ENCODE data around the gene TP53TG5. TPM values are rescaled to one million over a fixed set of nuclear protein-coding genes. Genes with fewer than 3 reads are reported as not detected.
A peak's percentile ranks its signal among the peaks of the same experiment; 100 is the strongest.

TP53TG5 gene
- polyA plus RNA-seq (ENCODE audit: insufficient read depth in 1 of 5, insufficient read length in 5 of 5, low replicate concordance in 1 of 5), result 1 to 10 TPM; 1.2 to 2.1 (median 1.5) TPM
- long read RNA-seq, donor 1, result 0 reads
- long read RNA-seq, donor 2, partial matches to known transcripts, result 26 of 40 reads
- long read RNA-seq, donor 2, other reads (novel, unspliced or antisense), result 14 of 40 reads
- long read RNA-seq, donor 3, result 0 reads
- long read RNA-seq, donor 4, partial matches to known transcripts, result 28 of 43 reads
- long read RNA-seq, donor 4, other reads (novel, unspliced or antisense), result 15 of 43 reads
- long read RNA-seq, donor 5, result 0 reads
- long read RNA-seq, donor 6, result 0 reads
- long read RNA-seq, donor 7, partial matches to known transcripts, result 196 of 196 reads
- long read RNA-seq, donor 7, other reads (novel, unspliced or antisense), result 0 of 196 reads
- long read RNA-seq, donor 8, result 0 reads

DNA sequence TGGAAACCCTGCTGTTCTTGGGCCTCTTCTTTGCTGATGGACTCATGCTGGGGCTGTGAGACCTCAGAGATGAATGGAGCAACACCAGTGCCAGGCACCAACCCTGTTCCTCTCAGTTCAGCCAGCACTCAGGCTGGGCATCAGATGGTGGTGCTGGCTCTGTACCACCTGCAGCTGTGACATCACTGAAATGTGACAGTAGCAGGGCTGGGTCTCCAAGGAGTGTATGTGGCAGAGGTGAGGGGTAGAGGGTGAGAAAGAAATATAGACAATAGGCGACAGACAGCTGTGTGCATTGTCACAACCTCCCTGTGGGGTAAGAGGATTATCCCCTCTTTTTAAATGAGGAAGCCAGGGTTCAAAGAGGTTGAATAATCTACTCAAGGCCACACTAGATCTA lies at the start of gene TP53TG5:
Gene TP53TG5 (minus strand): TSS at position 135 of the 400 bp plus-strand sequence. CDS start 89 bp downstream, at position 46.
- DNase-seq, result no peak

- DNase-seq, result no peak
Measured at GRCh38 chr20:45427236-45428149, 49.4 kb upstream of the TP53TG5 start.

DNA sequence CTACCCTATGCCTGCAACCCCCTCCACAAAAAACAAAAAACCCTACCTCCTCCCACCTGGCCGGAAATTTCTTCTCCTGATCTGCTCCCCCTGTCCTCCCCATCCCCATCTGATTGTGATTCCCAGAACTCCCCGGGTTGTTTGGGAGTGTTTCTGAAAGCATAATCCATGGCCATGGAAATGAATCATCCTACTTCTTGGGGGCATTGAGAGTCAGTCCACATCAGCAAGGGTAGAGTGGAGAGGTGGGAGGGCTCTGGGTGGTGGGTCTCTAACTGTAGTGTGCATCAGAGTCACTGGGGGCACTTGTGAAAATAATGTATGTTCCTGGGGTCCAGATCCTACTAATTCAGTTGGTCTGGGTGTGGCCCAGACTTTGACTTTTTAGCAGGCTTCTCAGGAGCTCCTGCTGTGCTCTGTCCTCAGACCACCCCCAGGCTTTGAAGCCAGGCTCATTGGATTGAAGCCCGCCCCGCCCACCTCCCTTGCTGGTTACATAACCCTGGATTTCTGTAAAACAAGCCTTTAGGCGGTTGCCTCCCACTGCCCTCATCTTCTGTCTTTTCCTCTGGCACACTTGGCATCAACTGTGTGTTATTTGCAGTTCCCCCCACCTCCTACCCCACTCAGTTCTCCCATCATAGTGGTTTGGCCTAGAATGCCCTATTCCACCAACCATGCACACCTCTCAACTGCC lies 48.3 kb upstream of the TP53TG5 start:
- no peak for DNase-seq

DNA sequence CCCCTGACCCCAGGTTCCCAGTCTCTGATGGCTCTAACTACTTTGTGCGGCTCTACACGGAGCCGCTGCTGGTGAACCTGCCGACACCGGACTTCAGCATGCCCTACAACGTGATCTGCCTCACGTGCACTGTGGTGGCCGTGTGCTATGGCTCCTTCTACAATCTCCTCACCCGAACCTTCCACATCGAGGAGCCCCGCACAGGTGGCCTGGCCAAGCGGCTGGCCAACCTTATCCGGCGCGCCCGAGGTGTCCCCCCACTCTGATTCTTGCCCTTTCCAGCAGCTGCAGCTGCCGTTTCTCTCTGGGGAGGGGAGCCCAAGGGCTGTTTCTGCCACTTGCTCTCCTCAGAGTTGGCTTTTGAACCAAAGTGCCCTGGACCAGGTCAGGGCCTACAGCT lies 47.4 kb upstream of the TP53TG5 start:
- no peak for DNase-seq

GRCh38 chr20:45423700-45424099 lies 45.6 kb upstream of the TP53TG5 start:
- DNase-seq, result no peak

GRCh38 chr20:45420125-45420524 lies 42.0 kb upstream of the TP53TG5 start:
- no peak for DNase-seq

GRCh38 chr20:45419188-45420091 lies 41.3 kb upstream of the TP53TG5 start:
- DNase-seq, result no peak

DNA sequence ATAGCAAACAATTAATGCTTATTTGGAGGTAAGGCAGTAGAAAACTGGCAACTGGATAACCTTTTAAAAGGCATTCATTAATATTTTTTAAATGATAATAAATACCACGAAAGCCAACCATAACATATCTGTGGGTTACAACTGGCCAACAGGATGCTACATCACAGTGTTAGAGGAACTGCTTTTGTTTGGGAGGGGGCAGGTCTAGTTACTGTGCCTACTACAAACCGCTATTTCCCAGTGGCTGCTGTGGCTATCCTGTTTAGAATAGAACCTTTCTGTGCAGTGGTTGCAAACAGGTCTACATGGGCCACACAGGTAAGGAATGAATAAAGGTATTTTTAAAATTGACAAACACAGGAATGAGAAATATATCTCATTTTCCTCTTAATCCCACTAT lies 38.8 kb upstream of the TP53TG5 start:
- no peak for DNase-seq

DNA sequence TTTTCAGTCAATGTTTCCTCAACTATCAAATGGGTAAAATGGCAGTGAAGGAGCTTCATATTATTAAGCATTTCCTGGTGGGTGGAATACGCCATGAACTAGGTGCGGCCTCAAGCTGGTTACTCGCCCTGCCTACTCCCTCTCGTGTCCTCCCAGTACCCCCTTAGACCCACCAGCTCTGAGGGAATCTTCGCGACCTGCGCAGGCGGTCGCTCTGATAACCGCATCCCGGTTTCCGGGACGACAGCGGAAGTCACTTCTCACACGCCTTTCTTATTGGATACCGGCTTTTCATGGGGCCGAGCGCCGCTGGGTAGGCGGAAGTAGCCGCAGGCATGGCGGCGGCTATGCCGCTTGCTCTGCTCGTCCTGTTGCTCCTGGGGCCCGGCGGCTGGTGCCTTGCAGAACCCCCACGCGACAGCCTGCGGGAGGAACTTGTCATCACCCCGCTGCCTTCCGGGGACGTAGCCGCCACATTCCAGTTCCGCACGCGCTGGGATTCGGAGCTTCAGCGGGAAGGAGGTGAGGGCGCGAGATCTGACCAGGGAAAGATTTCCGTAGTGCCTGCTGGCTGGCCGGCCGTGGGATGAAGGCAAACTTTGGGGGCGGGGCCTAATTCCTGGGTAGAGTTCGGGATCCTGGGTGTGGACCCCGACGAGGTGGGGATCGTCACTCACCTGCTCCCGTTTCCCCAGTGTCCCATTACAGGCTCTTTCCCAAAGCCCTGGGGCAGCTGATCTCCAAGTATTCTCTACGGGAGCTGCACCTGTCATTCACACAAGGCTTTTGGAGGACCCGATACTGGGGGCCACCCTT lies 37.9 kb upstream of the TP53TG5 start, which contains the start of gene PIGT:
Gene PIGT (plus strand): TSS at position 320 of the 816 bp plus-strand sequence. CDS start 16 bp downstream, at position 336.
- DNase-seq, result peak; percentile 71 to 80

DNA sequence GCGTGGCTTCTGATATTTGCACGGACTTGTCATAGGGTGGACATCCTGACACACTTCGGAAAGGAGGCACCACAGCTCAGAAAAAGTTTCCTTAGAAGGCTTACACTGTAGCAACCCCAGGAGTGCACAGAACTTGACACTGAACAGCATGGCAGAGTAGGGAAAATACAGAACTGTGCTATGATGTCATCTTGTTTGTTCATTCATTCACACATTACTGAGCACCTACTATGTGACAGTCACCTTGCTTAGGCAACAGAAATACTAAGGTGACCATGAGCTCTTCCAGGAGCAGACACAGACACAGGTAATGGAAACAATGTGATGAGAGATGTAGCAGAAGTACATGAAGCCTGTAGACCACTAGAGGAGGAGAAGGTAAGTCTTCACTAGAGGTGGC lies 35.4 kb upstream of the TP53TG5 start:
- DNase-seq, result no peak

DNA sequence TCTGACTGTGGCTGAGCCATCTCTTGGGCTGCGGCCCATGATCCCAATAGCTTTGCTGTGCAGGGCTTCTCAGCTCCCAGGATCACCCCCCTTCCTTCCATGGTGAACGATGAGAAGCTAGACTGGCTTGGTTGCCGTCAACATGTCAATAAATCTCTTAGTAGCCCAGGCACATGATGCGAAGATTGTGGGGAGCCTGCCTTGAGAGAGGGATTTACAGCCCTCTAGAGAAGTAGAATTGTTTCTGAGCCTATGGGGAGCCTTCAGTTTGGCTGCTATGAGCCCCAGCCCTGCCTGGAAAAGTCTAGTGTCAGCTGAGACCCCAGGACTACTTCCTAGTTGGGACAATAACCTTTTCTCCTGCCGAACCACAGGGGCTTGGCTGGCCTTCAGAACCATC lies 34.5 kb upstream of the TP53TG5 start:
- no peak for DNase-seq

GRCh38 chr20:45410887-45411286 lies 32.8 kb upstream of the TP53TG5 start:
- DNase-seq, result no peak

GRCh38 chr20:45409521-45410272 lies 31.6 kb upstream of the TP53TG5 start:
- no peak for DNase-seq

DNA sequence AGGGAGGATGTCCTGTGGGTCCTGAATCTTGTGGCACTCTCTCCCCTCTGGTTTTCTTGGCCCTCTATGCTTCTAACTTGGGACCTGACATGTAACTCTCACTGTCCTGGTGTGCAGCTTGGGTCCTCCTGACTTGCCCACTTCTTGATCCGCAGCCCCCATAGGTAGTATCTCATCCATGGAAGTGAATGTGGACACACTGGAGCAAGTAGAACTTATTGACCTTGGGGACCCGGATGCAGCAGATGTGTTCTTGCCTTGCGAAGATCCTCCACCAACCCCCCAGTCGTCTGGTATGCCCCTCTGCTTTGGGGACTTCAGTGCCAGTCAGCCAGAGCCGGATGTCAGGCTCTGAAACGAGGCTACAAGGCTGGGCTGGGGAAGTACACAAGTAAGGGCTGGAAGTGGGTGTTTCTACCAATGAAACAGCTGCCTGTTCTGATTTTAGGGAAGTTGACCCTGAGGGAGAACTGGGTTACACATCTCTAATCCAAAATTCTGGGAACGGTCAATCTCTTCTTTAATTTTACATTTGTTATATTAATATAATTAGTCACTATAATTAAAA lies 30.6 kb upstream of the TP53TG5 start:
- DNase-seq, result no peak

- DNase-seq, result no peak
Measured at GRCh38 chr20:45407783-45408645, 29.9 kb upstream of the TP53TG5 start, which contains the start of gene DBNDD2. Gene DBNDD2, plus strand, starts transcription at chr20:45408289. Its CDS starts 179 bp downstream, at chr20:45408468.

DNA sequence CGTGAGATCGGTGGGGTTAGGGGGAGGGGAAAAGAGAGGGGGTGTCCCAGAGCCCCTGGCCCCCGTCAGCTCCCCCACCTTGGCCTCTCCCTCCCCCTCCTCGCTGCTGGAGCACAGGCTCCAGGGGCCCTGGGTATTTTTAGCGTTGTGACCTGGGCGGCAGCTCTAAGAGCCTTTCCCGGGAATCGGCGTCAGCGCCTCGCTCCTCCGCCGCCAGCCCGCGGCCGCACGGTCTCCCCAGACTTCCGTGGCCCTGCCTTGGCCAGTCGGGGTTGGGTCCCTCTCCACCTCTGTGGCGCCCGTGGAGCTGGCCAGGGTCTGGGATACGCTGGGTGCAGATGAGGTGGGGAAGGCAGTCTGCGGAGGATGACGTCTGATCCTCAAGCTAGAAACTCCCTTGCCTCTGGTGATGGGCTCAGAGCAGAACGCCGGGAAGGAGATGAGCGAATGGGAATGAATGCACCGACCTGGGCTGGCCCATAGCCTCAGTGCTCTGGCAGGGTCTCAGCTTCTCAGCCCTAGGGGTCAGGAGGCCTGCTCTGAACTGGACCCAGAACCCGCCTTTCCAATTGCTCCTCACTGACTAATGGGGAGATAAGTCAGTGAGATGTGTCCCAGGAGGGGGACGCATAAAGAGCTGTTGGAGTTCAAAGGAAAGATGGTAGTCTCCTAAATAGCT lies 29.1 kb upstream of the TP53TG5 start:
- no peak for DNase-seq

All from right lung (tissue), 10 donors.